WERI-Rb-1 (cell line): ENCODE measurements around the gene TCF12.

Experiments used
- DNase-seq: peaks from one replicate; pipeline ENCODE4 v3.0.0-alpha.2; 2020
- H3K27ac ChIP-seq: fragments of 250-450 bp; sonication (Bioruptor Pico); 2 replicates; pipeline ENCODE4 v1.5.1; 2020; ENCODE audit warnings: mild to moderate bottlenecking, moderate library complexity
- H3K27me3 ChIP-seq: fragments of 250-450 bp; sonication (Bioruptor Pico); 2 replicates; pipeline ENCODE4 v1.5.1; 2021; ENCODE audit warnings: mild to moderate bottlenecking, low read depth, moderate library complexity; ENCODE audit not compliant: insufficient read depth, severe bottlenecking
- H3K36me3 ChIP-seq: fragments of 250-450 bp; sonication (Bioruptor Pico); 2 replicates; pipeline ENCODE4 v1.5.1; 2020; ENCODE audit warnings: mild to moderate bottlenecking, moderate library complexity
- H3K4me3 ChIP-seq: 2 replicates; pipeline ENCODE4 v1.5.1; 2011; ENCODE audit warnings: low read depth, mild to moderate bottlenecking, control low read depth, low read length
- H3K9me3 ChIP-seq: fragments of 250-450 bp; sonication (Bioruptor Pico); 2 replicates; pipeline ENCODE4 v1.5.1; 2021; ENCODE audit warnings: mild to moderate bottlenecking, moderate library complexity; ENCODE audit not compliant: severe bottlenecking
- CTCF ChIP-seq: IDR thresholded peaks from 2 replicates; pipeline ENCODE4 v1.5.1; 2011; ENCODE audit warnings: low read depth, mild to moderate bottlenecking, control low read depth, inconsistent platforms, low read length

TCF12 gene

GRCh38 chr15:57059026-57059660 lies 140.7 kb downstream of the TCF12 start:
- H3K36me3 ChIP-seq, result no peaks in the 10 kb centered on the region
- H3K9me3 ChIP-seq, result no peaks in the 10 kb centered on the region
- H3K27ac ChIP-seq, result no peak overlapping the region
- no peak overlapping the region for H3K4me3 ChIP-seq
- no peak for TF ChIP-seq CTCF
- no peak for DNase-seq
- H3K27me3 ChIP-seq, result no peaks in the 10 kb centered on the region

- Histone ChIP-seq H3K4me3 (no peak overlapping the region), H3K9me3 (no peaks in the 10 kb centered on the region), H3K27ac (no peak overlapping the region), H3K36me3 (no peaks in the 10 kb centered on the region), H3K27me3 (no peaks in the 10 kb centered on the region)
- no peak for TF ChIP-seq CTCF
- DNase-seq, result no peak
These were observed 142.4 kb downstream of the TCF12 start for GRCh38 chr15:57060799-57061198.

GRCh38 chr15:57061281-57061680 lies 142.8 kb downstream of the TCF12 start:
- no peaks in the 10 kb centered on the region for H3K9me3 ChIP-seq
- no peaks in the 10 kb centered on the region for H3K36me3 ChIP-seq
- TF ChIP-seq CTCF, result no peak
- H3K4me3 ChIP-seq, result no peak overlapping the region
- H3K27ac ChIP-seq, result no peak overlapping the region
- no peak for DNase-seq
- H3K27me3 ChIP-seq, result no peaks in the 10 kb centered on the region

- TF ChIP-seq CTCF, result no peak
- Histone ChIP-seq H3K9me3 (no peaks in the 10 kb centered on the region), H3K27ac (no peak overlapping the region)
These were observed 143.3 kb downstream of the TCF12 start for GRCh38 chr15:57061696-57062095.

GRCh38 chr15:57064033-57064432 lies 145.6 kb downstream of the TCF12 start:
- no peak overlapping the region for H3K4me3 ChIP-seq
- TF ChIP-seq CTCF, result no peak
- H3K36me3 ChIP-seq, result no peaks in the 10 kb centered on the region
- no peaks in the 10 kb centered on the region for H3K27me3 ChIP-seq
- no peak overlapping the region for H3K27ac ChIP-seq
- no peaks in the 10 kb centered on the region for H3K9me3 ChIP-seq
- no peak for DNase-seq

More at GRCh38 chr15:57061696-57062095, 143.3 kb downstream of the TCF12 start:
- DNase-seq, result no peak
- Histone ChIP-seq H3K36me3 (no peaks in the 10 kb centered on the region), H3K27me3 (no peaks in the 10 kb centered on the region), H3K4me3 (no peak overlapping the region)

GRCh38 chr15:57069423-57069822 lies 151.0 kb downstream of the TCF12 start:
- Histone ChIP-seq H3K4me3 (no peak overlapping the region), H3K27ac (no peak overlapping the region), H3K36me3 (no peaks in the 10 kb centered on the region), H3K9me3 (no peaks in the 10 kb centered on the region), H3K27me3 (no peaks in the 10 kb centered on the region)
- no peak for TF ChIP-seq CTCF
- no peak for DNase-seq
